K562 (cell line): Measurements from ENCODE around the gene TMEM158. TPM values are rescaled to one million over a fixed set of nuclear protein-coding genes. Genes with fewer than 3 reads are reported as not detected.

Experiments
- ARHGAP35 ChIP-seq: fragments of 450-650 bp; IDR thresholded peaks from 2 replicates; pipeline ENCODE4 v1.6.1; 2018; ENCODE audit not compliant: partially characterized antibody
- DIDO1 ChIP-seq: fragments of 450-650 bp; IDR thresholded peaks from 2 replicates; pipeline ENCODE4 v1.6.1; 2016; ENCODE audit warnings: low read depth, missing biosample characterization, missing genetic modification characterization
- E2F3 ChIP-seq: fragments of 250-450 bp; sonication (Bioruptor Pico); IDR thresholded peaks from 2 replicates; pipeline ENCODE4 v1.4.0; 2020; ENCODE audit warnings: mild to moderate bottlenecking
- ETV6 ChIP-seq, 3 experiments: fragments of 150-350 bp in 1 of 3; sonication (generic) in 1 of 3; formaldehyde crosslinking in 1 of 3; IDR thresholded peaks; 2 replicates each; pipeline versions ENCODE4 v1.6.1 to v1.8.0; 2014 to 2022; ENCODE audit warnings: borderline replicate concordance in 2 of 3, low read depth in 2 of 3, antibody characterized with exemption in 1 of 3, low read length in 1 of 3, mild to moderate bottlenecking in 1 of 3, missing genetic modification reagents in 1 of 3
- GMEB1 ChIP-seq: fragments of 250-450 bp; sonication (Bioruptor Pico); IDR thresholded peaks from 2 replicates; pipeline ENCODE4 v1.4.0; 2020; ENCODE audit warnings: mild to moderate bottlenecking
- HES1 ChIP-seq: fragments of 450-650 bp; IDR thresholded peaks from 2 replicates; pipeline ENCODE4 v1.6.1; 2016; ENCODE audit warnings: low read depth, mild to moderate bottlenecking, moderate library complexity
- MECOM ChIP-seq: fragments of 250-450 bp; sonication (Bioruptor Pico); IDR thresholded peaks from 2 replicates; pipeline ENCODE4 v1.8.0; 2022; ENCODE audit warnings: inconsistent platforms
- MLLT1 ChIP-seq, 2 experiments: fragments of 450-650 bp; IDR thresholded peaks; 2 replicates each; pipeline ENCODE4 v1.6.1; 2016
- RB1 ChIP-seq: fragments of 450-650 bp; IDR thresholded peaks from 2 replicates; pipeline ENCODE4 v1.6.1; 2017; ENCODE audit warnings: low read depth, mild to moderate bottlenecking
- SAP30 ChIP-seq: fragments of 200-600 bp; sonication (generic); IDR thresholded peaks from 2 replicates; pipeline ENCODE4 v1.6.1; 2012; ENCODE audit warnings: borderline replicate concordance, low read depth, mild to moderate bottlenecking, moderate library complexity, low read length, control low read depth, inconsistent platforms; ENCODE audit not compliant: insufficient read depth, poor library complexity, severe bottlenecking
- SETDB1 ChIP-seq: IDR thresholded peaks from one replicate; pipeline ENCODE4 v1.6.1; 2012; ENCODE audit warnings: low read length, control low read depth, inconsistent platforms
- ZBTB17 ChIP-seq: fragments of 450-650 bp; formaldehyde crosslinking; IDR thresholded peaks from 2 replicates; pipeline ENCODE4 v1.4.0; 2020; ENCODE audit warnings: mild to moderate bottlenecking
- ZBTB2 ChIP-seq: fragments of 450-650 bp; IDR thresholded peaks from 2 replicates; pipeline ENCODE4 v1.6.1; 2016; ENCODE audit warnings: antibody characterized with exemption
- ZNF23 ChIP-seq: fragments of 250-450 bp; sonication (Bioruptor Pico); IDR thresholded peaks from 2 replicates; pipeline ENCODE4 v1.4.0; 2020; ENCODE audit warnings: mild to moderate bottlenecking
- ZNF324 ChIP-seq: fragments of 250-450 bp; sonication (Bioruptor Pico); IDR thresholded peaks from 2 replicates; pipeline ENCODE4 v1.4.0; 2020; ENCODE audit warnings: mild to moderate bottlenecking
- ZNF639 ChIP-seq, 2 experiments: fragments of 200-800 bp in 1 of 2; sonication (Bioruptor generic) in 1 of 2; sonication (generic) in 1 of 2; formaldehyde crosslinking in 1 of 2; IDR thresholded peaks in 1 of 2; conservative IDR thresholded peaks in 1 of 2; 2 replicates each; pipeline versions ENCODE4 v1.5.0 to v1.6.1; 2016 to 2020; ENCODE audit warnings: missing compliant biosample characterization in 1 of 2, missing genetic modification characterization in 1 of 2, missing genetic modification reagents in 1 of 2
- polyA plus RNA-seq, 8 experiments: library from polyadenylated mRNA; depleted of rRNA in 4 of 8; stranded (reverse) in 5 of 8; unstranded in 3 of 8; fragments of >200 nt; fragmentation: Nextera tagmentation in 2 of 8; fragmentation: Illumina TruSeq in 1 of 8; extraction: Ambion mirVana in 2 of 8; extraction: Trizol in 1 of 8; gene quantifications; 2 replicates each; pipeline versions ENCODE4 v1.2.1 to v1.2.3, GENCODE V29; 2011 to 2014; ENCODE audit warnings: inconsistent platforms in 1 of 8, missing spikeins in 1 of 8
- total RNA-seq, 7 experiments: library from RNA; depleted of rRNA in 6 of 7; stranded (reverse); fragments of >200 nt in 6 of 7; fragmentation: Illumina TruSeq in 2 of 7; extraction: Trizol in 2 of 7; gene quantifications; 2 replicates each; pipeline versions ENCODE4 v1.2.1 to v1.2.3, GENCODE V29; 2011 to 2021; ENCODE audit warnings: low replicate concordance in 1 of 7
- TF ChIP-seq, protein P1 (sequence below): fragments of 450-650 bp; conservative IDR thresholded peaks from 2 replicates; pipeline ENCODE4 v1.6.1; 2016; ENCODE audit warnings: missing genetic modification characterization, low read depth, mild to moderate bottlenecking, control low read depth, missing compliant biosample characterization

TMEM158 gene
- total and polyA plus RNA-seq, 9 of the 15 experiments (the other 6 are each of a cell fraction or from before 2014, with no cell fraction given), result 2.2 to 46.5 (median 8.4) TPM

- TF ChIP-seq ZNF324 (CRISPR knock-in tag) (no peak), HES1 (no peak), MECOM (peak; percentile 99), GMEB1 (CRISPR knock-in tag) (peak; percentile 25; the same call in 1 of the 2 replicates), ZNF23 (CRISPR knock-in tag) (no peak), E2F3 (peak; percentile 56; the same call in 1 of the 2 replicates), RB1 (peak; percentile 83; the same call in 1 of the 2 replicates), ZBTB2 (peak; percentile 71), ZBTB17 (CRISPR knock-in tag) (peak; percentile 56; the same call in 1 of the 2 replicates), SAP30 (no peak), ARHGAP35 (peak; percentile 51), SETDB1 (no peak), ZNF639 (CRISPR knock-in tag; conservative IDR thresholded peaks at IDR 0.05 in 1 of 2, IDR thresholded peaks at IDR 0.05 in 1 of 2) (peak in 1 of 2 experiments; percentile 93; a peak in 2 of 4 replicates), DIDO1 (tag) (peak; percentile 61; the same call in 1 of the 2 replicates), ETV6 (IDR thresholded peaks at IDR 0.05; ENCODE audit: borderline replicate concordance in 1 of 2, low read depth in 2 of 2, low read length in 1 of 2) (0 out of 4 replicates have a peak, but pooled peaks of 1 of the 2 experiments have one; percentile 9), ETV6 (CRISPR knock-in tag; IDR thresholded peaks at IDR 0.05; ENCODE audit: borderline replicate concordance) (no peak), MLLT1 (IDR thresholded peaks at IDR 0.05) (peak; percentile 29 to 86; a peak in 3 of 4 replicates)
- TF ChIP-seq, protein P1, sequence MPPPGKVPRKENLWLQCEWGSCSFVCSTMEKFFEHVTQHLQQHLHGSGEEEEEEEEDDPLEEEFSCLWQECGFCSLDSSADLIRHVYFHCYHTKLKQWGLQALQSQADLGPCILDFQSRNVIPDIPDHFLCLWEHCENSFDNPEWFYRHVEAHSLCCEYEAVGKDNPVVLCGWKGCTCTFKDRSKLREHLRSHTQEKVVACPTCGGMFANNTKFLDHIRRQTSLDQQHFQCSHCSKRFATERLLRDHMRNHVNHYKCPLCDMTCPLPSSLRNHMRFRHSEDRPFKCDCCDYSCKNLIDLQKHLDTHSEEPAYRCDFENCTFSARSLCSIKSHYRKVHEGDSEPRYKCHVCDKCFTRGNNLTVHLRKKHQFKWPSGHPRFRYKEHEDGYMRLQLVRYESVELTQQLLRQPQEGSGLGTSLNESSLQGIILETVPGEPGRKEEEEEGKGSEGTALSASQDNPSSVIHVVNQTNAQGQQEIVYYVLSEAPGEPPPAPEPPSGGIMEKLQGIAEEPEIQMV (tag), result peak; percentile 19; the same call in 1 of the 2 replicates
These were observed 47.8 kb upstream of the TMEM158 start (continued) for GRCh38 chr3:45273681-45274515.
